Endothelial cell of umbilical vein (primary cell): Measurements from ENCODE around the gene SH3BP1. TPM values are rescaled to one million over a fixed set of nuclear protein-coding genes. Genes with fewer than 3 reads are reported as not detected.

ENCODE experiments used
- BruUV-seq: library from RNA; stranded (reverse); fragments of 400-500 nt; replicated peaks from 2 replicates; lab custom pipeline; 2021; lab: Mats Ljungman, UMichigan
- CTCF ChIA-PET: fragments of 300-600, 350-600 bp; sonication (Branson Sonifier 250); formaldehyde crosslinking; loops from one replicate; lab custom pipeline; 2021; ENCODE audit warnings: antibody characterized with exemption, inconsistent platforms; lab: Charles Lee
- POLR2A ChIA-PET: fragments of 300-600, 350-600 bp; sonication (Branson Sonifier 250); formaldehyde crosslinking; loops from one replicate; lab custom pipeline; 2021; ENCODE audit warnings: antibody characterized with exemption, inconsistent platforms; lab: Charles Lee
- DNase-seq: peaks from one replicate; pipeline ENCODE4 v3.0.0-alpha.2; 2011; ENCODE audit warnings: low read depth, low spot score
- FAIRE-seq: peaks from 2 replicates; lab custom pipeline; 2011; peaks lifted over from hg19 to GRCh38; lab: Jason Lieb, UNC
- H2AFZ ChIP-seq: 2 replicates; pipeline ENCODE4 v1.6.0; 2012; ENCODE audit warnings: low read depth, low read length, control low read depth, inconsistent platforms
- H3K27ac ChIP-seq: 2 replicates; pipeline ENCODE4 v1.5.1; 2011; ENCODE audit warnings: low read depth, mild to moderate bottlenecking, control low read depth, low read length, moderate library complexity; ENCODE audit not compliant: insufficient read depth
- H3K27me3 ChIP-seq, 2 experiments: 2 replicates each; pipeline versions ENCODE4 v1.6.0 to v1.6.1; 2011; ENCODE audit warnings: low read length in 2 of 2, mixed read lengths in 1 of 2; ENCODE audit not compliant: control insufficient read depth in 2 of 2, insufficient read depth in 2 of 2
- H3K36me3 ChIP-seq, 2 experiments: 2 replicates in 1 of 2; 3 replicates in 1 of 2; pipeline ENCODE4 v1.5.1; 2011; ENCODE audit warnings: low read length in 2 of 2, mild to moderate bottlenecking in 1 of 2, moderate library complexity in 1 of 2; ENCODE audit not compliant: control insufficient read depth in 2 of 2, insufficient read depth in 2 of 2; ENCODE audit errors: extremely low read depth in 1 of 2
- H3K4me1 ChIP-seq: 3 replicates; pipeline ENCODE4 v1.5.1; 2011; ENCODE audit warnings: mild to moderate bottlenecking, low read length; ENCODE audit not compliant: control insufficient read depth, insufficient read depth; ENCODE audit errors: extremely low read depth
- H3K4me2 ChIP-seq: 2 replicates; pipeline ENCODE4 v1.6.1; 2011; ENCODE audit warnings: low read length, control low read depth, mixed read lengths; ENCODE audit not compliant: insufficient read depth
- H3K4me3 ChIP-seq, 3 experiments: fragments of 200-600 bp in 1 of 3; sonication (generic), shearing (Covaris generic) in 1 of 3; replicated peaks in 1 of 3; 2 replicates each; pipeline ENCODE4 v1.5.1; 2011 to 2016; ENCODE audit warnings: control low read depth in 3 of 3, low read length in 3 of 3, mild to moderate bottlenecking in 2 of 3, inconsistent platforms in 1 of 3, low read depth in 1 of 3, moderate library complexity in 1 of 3; ENCODE audit not compliant: insufficient read depth in 1 of 3
- H3K79me2 ChIP-seq: 2 replicates; pipeline ENCODE4 v1.6.0; 2012; ENCODE audit warnings: low read length, inconsistent platforms; ENCODE audit not compliant: control insufficient read depth, insufficient read depth
- H3K9ac ChIP-seq: replicated peaks from 2 replicates; pipeline ENCODE3; 2011; ENCODE audit warnings: low read length, control low read depth; ENCODE audit not compliant: insufficient read depth; ENCODE audit errors: extremely low read depth
- H3K9me1 ChIP-seq: replicated peaks from 3 replicates; pipeline ENCODE4 v1.6.0; 2011; ENCODE audit warnings: mild to moderate bottlenecking, low read length; ENCODE audit not compliant: control insufficient read depth, insufficient read depth; ENCODE audit errors: extremely low read depth
- H3K9me3 ChIP-seq: replicated peaks from 2 replicates; pipeline ENCODE4 v1.5.1; 2012; ENCODE audit warnings: low read length, inconsistent platforms; ENCODE audit not compliant: control insufficient read depth, insufficient read depth
- H4K20me1 ChIP-seq: replicated peaks from 2 replicates; pipeline ENCODE3; 2011; ENCODE audit warnings: mild to moderate bottlenecking, low read length; ENCODE audit not compliant: control insufficient read depth, insufficient read depth; ENCODE audit errors: extremely low read depth
- EZH2 ChIP-seq: IDR thresholded peaks from 2 replicates; pipeline ENCODE4 v1.6.1; 2012; ENCODE audit warnings: borderline replicate concordance, low read depth, mild to moderate bottlenecking, moderate library complexity, low read length, inconsistent platforms; ENCODE audit not compliant: severe bottlenecking
- FOS ChIP-seq: IDR thresholded peaks from 2 replicates; pipeline ENCODE4 v1.6.1; 2011; ENCODE audit warnings: mild to moderate bottlenecking, low read length, moderate library complexity, borderline replicate concordance; ENCODE audit not compliant: insufficient read depth
- GATA2 ChIP-seq: IDR thresholded peaks from 2 replicates; pipeline ENCODE4 v1.7.0; 2011; ENCODE audit warnings: low read depth, mild to moderate bottlenecking, moderate library complexity, mixed read lengths, low read length; ENCODE audit not compliant: insufficient read length, insufficient read depth
- JUN ChIP-seq: IDR thresholded peaks from 2 replicates; pipeline ENCODE4 v1.6.1; 2011; ENCODE audit warnings: borderline replicate concordance, low read depth; ENCODE audit not compliant: insufficient read length, insufficient read depth
- MAX ChIP-seq: IDR thresholded peaks from 2 replicates; pipeline ENCODE4 v1.6.1; 2011; ENCODE audit not compliant: insufficient read depth, insufficient read length
- MYC ChIP-seq: IDR thresholded peaks from one replicate; pipeline ENCODE4 v1.6.1; 2011; ENCODE audit warnings: mild to moderate bottlenecking, low read depth, low read length
- POLR2A ChIP-seq: IDR thresholded peaks from 2 replicates; pipeline ENCODE4 v1.6.1; 2012; ENCODE audit warnings: low read depth, mild to moderate bottlenecking, control low read depth, low read length
- POLR2AphosphoS5 ChIP-seq: IDR thresholded peaks from 2 replicates; pipeline ENCODE4 v1.6.1; 2012; ENCODE audit warnings: low read depth, mild to moderate bottlenecking, control low read depth, low read length, moderate library complexity; ENCODE audit not compliant: insufficient read depth
- dilution Hi-C: fragments of 300-500 bp; cut with MboI; formaldehyde crosslinking; loops from one replicate; pipeline ENCODE4 v1.15.0; 2019; ENCODE audit warnings: low sequenced_read_pairs; ENCODE audit not compliant: extremely low pct_ligation_motif_present
- intact Hi-C: fragments of 100-400 bp; cut with micrococcal nuclease; formaldehyde crosslinking; loops from one replicate; pipeline ENCODE4 v1.10.0; 2022
- polyA plus RNA-seq, 4 experiments: library from polyadenylated mRNA; depleted of rRNA in 3 of 4; stranded (reverse) in 3 of 4; unstranded in 1 of 4; fragments of >200 nt; gene quantifications; 2 replicates each; pipeline versions ENCODE4 v1.2.1 to v1.2.3, GENCODE V29; 2011 to 2012; ENCODE audit warnings: missing spikeins in 1 of 4
- total RNA-seq: library from RNA; stranded (reverse); gene quantifications from 2 replicates; pipeline ENCODE4 v1.2.3, GENCODE V29; 2021
- TF ChIP-seq, protein P1 (sequence below), 2 donors: IDR thresholded peaks; 1 replicate in 1 of 2; 2 replicates in 1 of 2; pipeline ENCODE4 v1.5.1; 2011; ENCODE audit warnings: low read length in 2 of 2, mild to moderate bottlenecking in 2 of 2, moderate library complexity in 2 of 2, control low read depth in 1 of 2, inconsistent platforms in 1 of 2, low read depth in 1 of 2; ENCODE audit not compliant: insufficient read depth in 1 of 2; ENCODE audit errors: extremely low read depth in 1 of 2

SH3BP1 gene
- total and polyA plus RNA-seq, 2 donors (not counting 3 experiments of a cell fraction or from before 2014, with no cell fraction given): 2.3 to 4.3 TPM

DNA sequence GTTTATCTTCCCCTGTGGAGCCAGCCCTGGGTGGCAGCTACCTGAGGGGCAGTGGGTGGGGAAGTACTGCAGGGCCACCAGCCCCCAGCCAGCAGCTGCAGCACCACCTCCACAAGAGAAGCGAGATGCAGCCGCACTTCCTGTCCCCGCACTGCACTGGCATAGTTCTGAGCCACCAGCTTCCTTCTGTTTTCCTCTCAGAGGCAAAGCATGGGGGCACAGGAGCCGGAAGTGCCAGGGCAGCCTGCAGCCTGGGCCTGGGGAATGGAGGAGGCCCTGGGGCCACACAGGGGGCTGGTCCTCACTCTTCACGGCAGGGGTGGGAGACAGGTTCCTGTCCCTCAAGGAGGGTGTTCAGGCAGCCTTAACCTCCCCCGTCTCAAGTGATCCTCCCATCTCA, 11.9 kb upstream of the SH3BP1 start:
- Histone ChIP-seq H3K27ac (no peak overlapping the region), H3K36me3 (peaks cover 0 to 5% of the 10 kb centered on the region in 2 experiments), H3K4me3 (no peak overlapping the region), H2AFZ (no peak overlapping the region), H4K20me1 (no peaks in the 10 kb centered on the region), H3K27me3 (no peaks in the 10 kb centered on the region), H3K9ac (no peak overlapping the region), H3K79me2 (no peaks in the 10 kb centered on the region), H3K9me3 (no peaks in the 10 kb centered on the region), H3K4me1 (peaks cover 7% of the 10 kb centered on the region), H3K9me1 (no peaks in the 10 kb centered on the region), H3K4me2 (no peak overlapping the region)
- no peak for TF ChIP-seq EZH2
- TF ChIP-seq, protein P1, sequence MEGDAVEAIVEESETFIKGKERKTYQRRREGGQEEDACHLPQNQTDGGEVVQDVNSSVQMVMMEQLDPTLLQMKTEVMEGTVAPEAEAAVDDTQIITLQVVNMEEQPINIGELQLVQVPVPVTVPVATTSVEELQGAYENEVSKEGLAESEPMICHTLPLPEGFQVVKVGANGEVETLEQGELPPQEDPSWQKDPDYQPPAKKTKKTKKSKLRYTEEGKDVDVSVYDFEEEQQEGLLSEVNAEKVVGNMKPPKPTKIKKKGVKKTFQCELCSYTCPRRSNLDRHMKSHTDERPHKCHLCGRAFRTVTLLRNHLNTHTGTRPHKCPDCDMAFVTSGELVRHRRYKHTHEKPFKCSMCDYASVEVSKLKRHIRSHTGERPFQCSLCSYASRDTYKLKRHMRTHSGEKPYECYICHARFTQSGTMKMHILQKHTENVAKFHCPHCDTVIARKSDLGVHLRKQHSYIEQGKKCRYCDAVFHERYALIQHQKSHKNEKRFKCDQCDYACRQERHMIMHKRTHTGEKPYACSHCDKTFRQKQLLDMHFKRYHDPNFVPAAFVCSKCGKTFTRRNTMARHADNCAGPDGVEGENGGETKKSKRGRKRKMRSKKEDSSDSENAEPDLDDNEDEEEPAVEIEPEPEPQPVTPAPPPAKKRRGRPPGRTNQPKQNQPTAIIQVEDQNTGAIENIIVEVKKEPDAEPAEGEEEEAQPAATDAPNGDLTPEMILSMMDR (IDR thresholded peaks at IDR 0.05; ENCODE audit: extremely low read depth in 1 of 2, insufficient read depth in 1 of 2, low read depth in 1 of 2, low read length in 2 of 2): no peak
- no peak for TF ChIP-seq MYC
- no peak for TF ChIP-seq GATA2
- TF ChIP-seq POLR2A: no peak
- TF ChIP-seq POLR2AphosphoS5: no peak
- TF ChIP-seq FOS: no peak
- no peak for TF ChIP-seq MAX
- TF ChIP-seq JUN: no peak
- intact Hi-C loops: no loop called here
- BruUV-seq: no TSS peak
- DNase-seq (no peak), FAIRE-seq (no peak)
- CTCF ChIA-PET: interaction anchor here (1.0 to 3.3 kb wide), 3 partner anchors 9 to 16 kb away, joined by 3 to 28 read pairs (median 5); no protein-coding TSS in a partner anchor
- POLR2A ChIA-PET: no interaction called here
- dilution Hi-C loops: no loop called here
